HG03175 (cell line): Measurements from ENCODE around the gene DGKE.

ENCODE experiments used
- ATAC-seq: cut with Tn5 transposase; IDR thresholded peaks from one replicate; pipeline ENCODE4 v1.9.1; 2021; ENCODE audit warnings: mild to moderate bottlenecking, moderate library complexity; ENCODE audit not compliant: unreplicated experiment

The DGKE gene

DNA sequence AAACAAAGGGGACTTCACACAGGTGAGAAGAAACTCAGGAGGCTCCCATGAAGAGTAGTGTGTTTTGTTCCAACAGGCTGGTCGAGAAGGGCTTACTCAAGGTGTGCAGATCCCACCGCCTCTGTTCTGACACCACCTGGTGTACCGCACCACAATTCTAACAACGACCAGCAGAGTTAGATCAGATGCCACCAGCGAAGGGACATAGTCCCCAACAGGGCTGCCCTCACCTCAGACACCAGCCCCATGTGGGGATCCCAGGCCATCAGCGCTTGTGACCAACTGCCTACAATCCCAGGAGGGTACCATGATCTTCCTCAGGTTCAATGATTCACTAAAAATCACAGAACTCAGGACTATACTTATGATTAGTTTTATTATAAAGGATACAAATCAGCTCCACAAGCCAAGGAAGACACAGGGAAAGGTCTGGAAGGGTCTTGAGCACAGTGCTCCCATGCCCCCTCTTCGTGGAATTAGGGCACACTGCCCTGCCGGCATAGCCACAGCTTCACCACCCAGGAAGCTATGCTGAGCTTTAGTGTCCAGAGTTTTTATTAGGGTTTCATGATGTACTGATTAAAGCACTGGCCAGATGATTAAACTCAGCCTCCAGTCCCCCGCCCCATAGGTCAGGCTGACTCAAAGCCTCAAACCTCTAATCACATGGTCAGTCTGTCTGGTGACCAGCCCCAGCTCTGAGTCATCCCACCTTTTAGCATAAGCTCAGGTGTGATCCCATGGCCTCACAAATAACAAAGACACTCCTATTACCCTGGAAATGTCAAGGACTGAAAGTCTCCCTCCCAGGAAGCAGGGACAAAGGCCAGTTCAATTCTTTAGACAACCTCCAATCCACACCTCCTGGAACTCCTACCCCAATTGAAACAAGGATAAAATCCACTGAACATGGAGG, 53.9 kb downstream of the DGKE start:
- no peak for ATAC-seq

DNA sequence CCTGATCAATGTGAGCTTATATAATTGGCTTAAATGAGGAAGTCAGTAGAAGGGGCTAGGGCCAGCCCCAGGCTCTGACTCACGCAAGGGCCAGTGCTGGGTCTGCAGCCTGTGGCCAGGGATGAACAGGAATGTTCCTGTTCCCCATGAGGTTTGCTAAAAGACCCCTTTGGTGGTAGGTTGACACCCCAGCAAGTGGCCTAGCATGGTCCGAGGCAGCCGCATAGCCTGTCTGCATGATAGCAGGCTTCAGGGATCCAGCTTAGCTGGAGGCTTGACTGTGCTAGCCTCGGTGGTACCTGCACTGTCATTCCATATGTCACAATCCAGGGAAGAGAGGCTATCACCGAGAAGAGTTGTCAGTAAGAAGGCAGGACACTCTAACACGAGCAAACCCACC, 56.4 kb downstream of the DGKE start:
- ATAC-seq, result no peak

DNA sequence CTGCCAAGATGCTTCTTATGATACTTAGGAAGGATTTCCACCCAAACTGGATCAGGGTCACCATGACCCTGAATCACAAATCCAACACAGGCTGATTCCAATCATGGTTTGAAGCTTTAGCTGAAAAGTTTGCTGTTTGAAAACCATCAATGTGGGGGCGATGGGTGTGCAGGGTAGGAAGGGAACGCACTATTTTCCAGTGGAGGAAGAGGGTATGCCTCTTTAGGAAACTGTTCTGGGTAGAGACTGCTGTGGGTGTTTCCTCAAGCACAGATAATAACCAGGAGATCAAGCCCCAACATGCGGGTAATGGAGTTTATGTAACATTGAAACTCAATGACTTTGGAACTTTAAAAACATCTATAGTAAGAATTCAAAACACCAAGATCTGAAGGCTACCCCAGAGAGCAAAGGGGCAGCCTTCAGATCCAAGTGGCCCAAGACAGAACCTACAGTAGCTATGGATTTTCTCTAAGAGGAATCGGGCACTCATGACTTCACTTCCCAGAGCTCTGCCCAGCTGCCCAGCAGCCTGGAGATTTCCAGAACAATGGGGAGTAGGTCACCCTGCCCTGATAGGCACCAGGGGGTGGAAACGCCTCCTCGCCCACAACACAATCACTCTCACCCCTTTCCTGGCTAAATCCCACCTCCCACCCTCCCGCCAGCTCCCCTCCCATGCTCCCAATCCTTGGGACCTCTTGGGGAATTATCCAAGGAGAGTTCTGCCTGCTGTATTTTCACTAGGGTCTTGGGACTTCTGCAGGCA, 57.1 kb downstream of the DGKE start:
- no peak for ATAC-seq

DNA sequence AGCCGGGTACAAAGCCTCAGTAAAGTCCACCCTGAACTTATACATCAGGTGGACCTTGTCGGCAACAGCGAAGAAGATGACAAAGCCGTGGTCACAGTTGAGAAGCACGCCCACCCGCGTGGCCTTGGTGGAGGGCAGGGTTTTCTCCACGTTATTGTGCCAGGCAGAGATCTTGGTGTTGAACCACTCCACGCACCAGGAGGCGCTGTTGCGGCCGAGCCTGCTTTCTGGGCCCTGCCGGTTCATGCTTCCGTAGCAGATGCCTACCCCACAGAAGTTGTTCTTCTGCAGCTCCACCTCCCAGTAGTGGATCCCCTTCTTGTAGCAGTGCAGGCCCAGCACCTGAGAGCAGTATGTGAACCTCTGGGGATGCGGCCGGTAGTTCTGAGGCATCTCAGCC, 57.8 kb downstream of the DGKE start:
- no peak for ATAC-seq

DNA sequence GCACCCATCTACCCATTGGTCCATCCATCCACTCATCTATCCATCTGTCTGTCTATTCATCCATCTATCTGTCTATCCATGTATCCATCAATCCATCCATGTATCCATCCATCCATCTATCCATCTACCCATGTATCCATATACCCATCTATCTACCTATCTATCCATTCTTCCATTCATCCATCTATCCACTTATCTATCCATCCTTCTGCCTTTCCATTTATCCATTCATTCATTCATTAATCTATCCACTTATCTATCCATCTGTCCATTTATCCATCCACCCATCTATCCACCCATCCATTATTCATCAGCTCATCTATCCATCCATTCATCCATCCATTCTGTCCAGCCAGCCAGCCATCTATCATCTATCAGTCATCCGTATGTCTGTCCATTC, 58.4 kb downstream of the DGKE start:
- no peak for ATAC-seq

DNA sequence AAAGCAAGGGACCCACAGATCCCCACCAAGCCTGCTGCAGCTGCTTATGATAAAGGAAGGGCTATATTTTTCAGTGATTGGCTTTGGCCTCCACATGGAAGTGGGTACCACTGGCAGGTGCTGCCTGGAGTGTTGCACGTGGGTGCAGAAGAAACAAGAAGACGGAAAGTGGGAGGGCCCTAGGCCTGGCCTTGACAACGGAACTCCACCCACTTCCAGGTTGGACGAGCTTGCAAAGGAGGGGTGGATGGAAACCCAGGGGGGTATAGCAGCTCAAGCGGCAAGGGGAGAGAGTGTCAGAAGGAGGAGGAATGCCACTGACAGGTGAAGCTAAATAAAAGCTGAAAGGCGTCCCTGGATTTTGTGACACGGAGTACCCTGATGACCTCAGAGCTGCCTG, 59.6 kb downstream of the DGKE start:
- no peak for ATAC-seq

DNA sequence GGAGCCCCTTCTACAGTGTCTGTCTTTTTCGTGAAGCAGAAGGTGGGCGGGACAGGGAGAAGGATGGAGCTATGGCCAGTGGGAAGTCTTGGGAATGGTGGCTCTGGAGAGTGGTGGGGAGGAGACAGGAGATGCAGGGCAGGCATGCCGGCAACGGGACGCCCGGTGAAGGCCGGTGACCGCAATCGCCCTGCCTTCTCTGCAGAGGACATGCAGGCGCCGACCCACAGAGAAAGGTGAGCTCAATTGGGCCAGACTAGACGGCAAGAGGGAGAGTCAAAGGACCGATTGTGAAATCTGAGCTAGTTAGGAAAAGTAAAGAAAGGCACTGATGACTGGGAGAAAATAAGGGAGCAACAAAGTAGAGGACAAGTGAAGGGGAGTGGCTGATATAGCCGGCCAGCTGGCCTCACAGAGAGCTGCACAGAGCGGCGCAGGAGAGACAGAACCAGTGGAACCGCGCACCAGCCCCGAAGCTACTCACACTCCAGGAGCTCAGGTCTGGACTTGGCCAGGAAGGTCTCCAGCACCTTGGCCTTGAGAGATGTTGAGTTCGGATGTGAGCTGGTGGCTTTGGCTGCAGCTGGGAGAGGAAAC, 61.0 kb downstream of the DGKE start:
- no peak for ATAC-seq

DNA sequence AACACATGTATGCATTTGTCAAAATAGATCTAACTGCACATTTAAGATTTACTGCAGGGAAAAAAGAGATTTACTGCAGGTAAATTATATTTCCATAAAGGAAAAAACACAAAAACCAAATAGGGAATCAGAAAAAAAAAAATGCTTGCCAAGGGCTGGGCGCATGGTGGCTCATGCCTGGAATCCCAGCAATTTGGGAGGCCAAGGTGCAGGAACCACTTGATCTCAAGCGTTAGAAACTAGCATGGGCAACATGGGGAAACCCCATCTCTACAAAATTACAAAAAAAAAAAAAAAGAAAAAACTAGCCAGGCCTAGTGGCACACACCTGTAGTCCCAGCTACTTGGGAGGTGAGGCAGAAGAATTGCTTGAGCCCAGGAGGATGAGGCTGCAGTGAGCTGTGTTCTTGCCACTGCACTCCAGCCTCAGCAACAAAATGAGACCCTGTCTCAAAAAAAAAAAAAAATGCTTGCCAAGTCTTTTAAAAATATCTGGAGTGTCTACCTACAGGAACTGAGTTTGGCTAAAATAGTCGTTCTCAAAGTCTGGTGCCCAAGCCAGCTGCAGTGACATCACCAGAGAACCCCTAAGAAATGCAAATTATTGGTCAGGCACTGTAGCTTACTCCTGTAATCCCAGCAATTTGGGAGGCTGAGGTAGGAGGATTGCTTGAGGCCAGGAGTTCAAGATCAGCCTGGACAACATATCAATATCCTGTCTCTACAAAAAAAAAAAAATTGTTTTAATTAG, 62.4 kb downstream of the DGKE start:
- ATAC-seq, result no peak

DNA sequence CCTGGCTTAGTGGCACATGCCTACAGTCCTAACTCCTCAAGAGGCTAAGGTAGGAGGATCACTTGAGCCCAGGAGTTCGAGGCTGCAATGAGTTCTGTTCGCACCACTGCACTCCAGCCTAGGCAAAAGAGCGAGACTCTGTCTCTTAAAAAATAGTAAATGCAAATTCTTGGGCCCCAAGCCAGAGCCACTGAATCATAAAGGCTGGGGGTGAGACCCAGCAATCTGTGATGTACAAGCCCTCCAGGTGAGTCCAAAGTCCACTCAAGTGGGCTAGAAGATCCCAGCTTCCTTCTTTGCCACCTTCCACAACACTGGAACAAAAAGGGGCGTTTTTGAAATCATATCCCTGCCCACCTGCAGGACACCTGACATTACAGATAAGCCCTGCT, 63.0 kb downstream of the DGKE start:
- no peak for ATAC-seq

DNA sequence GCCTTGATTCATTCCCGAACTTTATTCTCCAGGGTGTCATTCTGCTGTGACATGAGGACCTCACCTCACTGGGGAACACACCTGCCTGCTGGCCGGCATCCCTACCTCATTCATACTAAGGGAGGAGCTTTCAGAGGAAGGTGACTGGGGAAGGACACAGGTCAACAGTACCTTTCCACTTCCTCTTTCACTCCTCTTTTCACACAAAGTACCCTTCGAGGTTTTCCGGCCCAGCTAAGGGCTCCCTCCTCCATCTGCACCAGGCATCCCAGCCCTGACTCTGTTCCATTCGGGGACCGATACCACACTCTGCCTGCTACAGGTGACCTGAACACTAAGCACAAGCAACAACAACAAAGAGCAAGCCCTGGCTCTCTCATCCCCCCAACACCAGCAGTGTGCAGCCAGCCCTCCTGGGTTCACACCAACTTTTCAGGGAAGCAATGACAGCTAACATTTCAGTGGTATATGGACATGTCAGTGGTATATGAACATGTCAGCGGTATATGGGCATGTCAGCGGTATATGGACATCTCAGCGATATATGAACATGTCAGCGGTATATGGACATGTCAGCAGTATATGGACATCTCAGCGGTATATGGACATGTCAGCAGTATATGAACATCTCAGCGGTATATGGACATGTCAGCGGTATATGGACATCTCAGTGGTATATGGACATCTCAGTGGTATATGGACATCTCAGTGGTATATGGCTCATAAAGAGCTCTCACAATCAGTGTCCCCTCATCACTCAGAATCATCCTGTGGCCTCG, 63.9 kb downstream of the DGKE start:
- peak; percentile 71 for ATAC-seq

DNA sequence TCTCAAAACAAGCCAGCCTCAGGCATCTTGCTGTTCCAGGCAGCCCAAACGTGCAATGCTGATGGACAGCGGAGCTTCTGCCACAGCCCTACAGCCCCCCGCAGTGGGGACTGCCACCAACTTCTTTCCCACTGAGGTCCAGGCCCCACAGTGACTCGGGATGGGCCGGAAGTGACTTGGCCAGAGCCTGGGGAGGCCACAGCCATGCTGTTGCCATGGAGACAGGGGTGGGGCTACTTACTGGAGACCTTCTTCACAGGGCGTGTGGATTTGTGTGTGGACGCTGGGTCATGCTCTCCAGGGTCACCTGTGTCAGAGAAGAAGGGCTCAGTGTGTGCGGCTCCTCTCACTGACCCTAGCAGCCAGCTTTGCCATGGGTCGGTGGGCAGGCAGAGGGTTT, 64.9 kb downstream of the DGKE start:
- no peak for ATAC-seq

DNA sequence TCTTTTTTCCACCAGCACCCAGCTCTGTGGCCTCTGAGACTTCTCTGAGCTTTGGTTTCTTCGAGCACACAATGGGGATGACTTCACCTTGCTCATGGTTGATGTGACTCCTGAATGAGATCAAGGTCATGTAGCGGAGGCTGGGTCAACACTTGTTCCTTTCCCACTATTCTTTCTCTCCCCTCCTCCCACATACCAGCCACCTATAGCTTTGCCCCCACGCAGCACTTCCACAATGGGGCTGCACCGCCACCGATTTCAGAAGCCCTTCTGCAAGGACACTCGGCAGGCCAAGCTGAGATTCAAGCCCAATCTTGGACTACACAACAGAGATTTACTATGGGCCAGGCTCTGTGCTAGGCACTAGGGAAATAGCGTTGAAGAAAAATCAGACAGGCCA, 65.5 kb downstream of the DGKE start:
- ATAC-seq, result no peak

DNA sequence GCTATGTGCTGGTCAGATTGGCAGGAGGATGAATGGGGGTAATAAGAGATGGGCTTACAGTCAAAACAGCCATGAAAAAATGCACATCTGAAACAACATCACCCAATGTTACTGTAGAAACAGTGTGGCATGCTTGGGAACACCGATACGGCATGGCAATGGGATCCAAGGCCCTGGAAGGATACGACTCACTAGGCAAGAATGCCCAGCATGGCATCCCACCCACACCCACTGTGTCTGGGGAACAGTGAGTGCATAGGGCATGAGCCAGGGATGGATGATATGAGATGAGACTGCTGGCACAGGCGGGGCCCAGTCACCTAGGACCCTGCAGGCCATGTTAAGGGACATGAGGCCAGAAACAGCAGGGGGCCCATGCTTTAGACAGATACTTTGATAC, 68.4 kb downstream of the DGKE start:
- no peak for ATAC-seq

DNA sequence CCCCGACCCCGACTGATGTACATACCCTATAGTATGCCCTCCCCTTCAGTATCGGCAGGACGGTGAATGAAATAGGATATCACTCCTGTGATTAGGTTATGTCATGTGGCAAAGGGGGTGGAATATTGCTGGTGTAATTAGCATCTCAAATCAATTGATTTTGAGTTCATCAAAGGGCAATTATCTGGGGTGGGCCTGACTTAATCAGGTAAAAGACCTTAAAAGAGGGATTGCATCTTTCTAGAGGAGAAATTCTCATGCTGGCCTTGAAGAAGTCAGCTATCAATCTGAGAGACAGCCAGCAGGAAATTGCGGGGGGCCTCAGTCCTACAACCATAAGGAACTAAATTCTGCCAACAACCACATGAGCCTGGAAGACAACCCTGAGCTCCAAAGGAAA, 69.6 kb downstream of the DGKE start:
- ATAC-seq, result no peak

DNA sequence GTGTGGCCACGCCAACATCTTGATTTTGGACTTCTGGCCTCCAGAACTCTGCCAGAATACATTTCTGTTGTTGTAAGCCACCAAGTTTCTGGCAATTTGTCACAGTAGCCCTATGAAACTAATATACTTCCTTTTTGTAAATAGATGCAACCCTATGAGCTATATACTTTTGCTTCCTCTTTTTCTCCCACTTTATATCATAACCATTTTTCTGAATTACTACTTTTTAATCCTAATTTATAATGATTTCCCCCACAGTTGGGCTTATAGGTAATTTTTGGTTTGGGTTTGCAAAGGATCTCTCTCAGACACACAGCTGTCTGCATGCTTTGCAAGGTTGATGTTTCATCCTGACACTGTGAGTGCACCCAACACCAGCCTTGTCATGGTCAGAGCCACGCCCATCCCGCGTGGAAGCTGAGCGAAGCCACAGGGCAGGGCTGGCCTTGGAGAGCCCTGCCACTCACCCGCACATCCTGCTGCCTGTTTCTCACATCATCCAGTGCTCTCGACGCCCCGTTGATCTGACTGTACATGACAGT, 74.1 kb downstream of the DGKE start:
- ATAC-seq, result peak; percentile 96

DNA sequence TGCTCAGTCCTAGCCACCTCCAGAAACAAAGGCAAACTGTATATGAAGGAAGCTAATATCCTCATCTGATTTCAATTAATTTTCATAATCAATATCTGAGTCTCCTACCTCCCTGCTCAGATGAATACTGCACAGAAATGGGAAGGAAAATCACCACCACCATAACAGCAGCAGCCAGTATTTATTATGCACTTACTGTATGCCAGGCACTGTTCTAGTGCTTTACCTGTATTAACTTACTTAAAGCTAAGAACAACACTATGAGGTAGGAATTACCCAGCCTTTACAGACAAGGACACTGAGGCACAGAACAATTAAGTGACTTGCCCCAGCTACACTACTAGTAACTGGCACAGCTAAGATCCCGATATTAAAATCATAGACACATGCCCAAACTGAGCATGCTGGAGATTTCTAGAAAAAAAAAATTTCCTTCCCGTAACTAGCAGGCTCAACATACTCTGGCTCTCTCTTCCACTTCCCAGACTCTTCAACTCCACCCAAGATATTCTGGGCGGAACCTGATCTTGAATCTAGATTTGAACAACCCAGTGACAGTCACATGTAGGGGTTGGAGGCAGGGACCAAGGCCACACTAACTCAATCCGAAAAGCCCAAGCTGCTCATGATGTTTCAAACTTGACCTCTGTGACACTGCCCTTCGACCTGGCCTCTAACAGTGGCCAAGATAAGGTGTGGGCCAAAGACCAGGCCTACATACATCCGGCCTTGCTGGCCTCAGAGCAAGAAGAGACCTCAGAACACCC, 76.0 kb downstream of the DGKE start:
- no peak for ATAC-seq

DNA sequence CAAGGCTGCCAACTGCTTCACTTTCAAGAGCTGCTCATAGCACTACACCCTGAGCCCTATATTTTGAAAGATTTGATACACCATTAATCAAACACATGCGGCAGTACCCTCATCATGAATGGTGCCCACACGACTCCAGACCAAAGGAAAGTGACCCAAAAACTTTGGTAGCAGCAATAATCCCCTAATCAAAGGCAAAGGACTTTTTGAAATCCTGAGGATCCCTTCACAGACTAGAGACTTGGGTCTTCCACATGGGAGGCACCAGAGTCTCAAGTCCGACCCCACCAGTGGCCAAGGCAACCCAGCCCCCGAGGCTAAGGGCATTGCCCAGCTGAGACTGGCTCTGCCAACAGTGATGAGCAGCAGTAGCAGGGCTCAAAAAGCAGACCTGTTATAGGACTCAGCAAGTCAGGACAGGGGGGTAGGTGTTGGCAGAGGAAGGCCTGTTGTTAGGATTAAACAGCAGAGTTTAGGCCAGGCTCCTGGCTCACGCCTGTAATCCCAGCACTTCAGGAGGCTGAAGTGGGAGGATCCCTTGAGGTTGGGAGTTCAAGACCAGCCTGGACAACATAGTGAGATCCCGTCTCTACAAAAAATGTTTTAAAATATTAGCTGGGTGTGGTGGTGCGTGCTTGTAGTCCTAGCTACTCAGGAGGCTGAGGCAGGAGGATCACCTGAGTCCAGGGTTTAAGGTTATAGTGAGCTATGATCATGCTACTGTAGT, 76.7 kb downstream of the DGKE start:
- ATAC-seq, result no peak

DNA sequence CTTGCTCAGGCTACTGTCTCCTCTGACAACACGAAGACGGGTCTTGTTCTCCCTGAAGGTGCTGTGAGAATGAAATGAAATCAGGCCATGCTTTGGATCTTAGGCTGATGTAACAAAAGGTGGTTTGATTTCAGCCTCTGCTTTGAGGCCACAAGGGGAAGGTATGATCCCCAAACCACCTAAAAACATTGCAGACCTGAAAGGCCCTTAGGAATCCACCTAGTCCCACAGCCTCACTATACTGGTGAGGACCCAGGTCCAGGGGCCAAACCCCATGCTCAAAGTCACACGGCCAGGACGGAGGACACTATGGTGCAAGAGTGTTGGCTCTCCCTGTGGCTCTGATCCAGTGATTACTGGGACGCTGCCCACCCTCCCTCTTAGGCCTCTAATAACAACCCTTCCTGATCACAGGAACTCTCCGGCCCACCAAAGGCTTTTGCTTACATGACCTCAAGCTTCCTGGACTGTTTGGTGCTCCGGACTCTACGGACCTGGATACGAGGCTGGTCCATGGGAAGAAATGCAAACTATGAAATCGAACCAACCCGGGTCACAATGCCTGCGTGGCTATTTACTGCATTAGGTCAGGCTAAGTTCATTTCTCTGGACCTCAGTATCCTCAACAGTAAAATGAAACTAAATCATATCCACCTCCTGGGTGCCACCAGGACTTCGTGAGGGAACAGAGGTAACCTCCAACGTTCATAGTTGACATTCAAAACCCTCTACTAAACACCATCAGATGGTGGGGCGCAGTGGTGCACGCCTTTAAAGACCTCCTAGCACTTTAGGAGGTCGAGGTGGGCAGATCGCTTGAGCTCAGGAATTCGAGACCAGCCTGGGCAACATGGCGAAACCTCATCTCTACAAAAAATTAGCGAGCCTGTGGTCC, 78.4 kb downstream of the DGKE start:
- no peak for ATAC-seq
